A204.1 (cell line): Measurements from ENCODE around the gene HSPA4L.

Experiments
- FAIRE-seq: peaks from 2 replicates; lab custom pipeline; 2012; peaks lifted over from hg19 to GRCh38; lab: Jason Lieb, UNC

The HSPA4L gene

DNA sequence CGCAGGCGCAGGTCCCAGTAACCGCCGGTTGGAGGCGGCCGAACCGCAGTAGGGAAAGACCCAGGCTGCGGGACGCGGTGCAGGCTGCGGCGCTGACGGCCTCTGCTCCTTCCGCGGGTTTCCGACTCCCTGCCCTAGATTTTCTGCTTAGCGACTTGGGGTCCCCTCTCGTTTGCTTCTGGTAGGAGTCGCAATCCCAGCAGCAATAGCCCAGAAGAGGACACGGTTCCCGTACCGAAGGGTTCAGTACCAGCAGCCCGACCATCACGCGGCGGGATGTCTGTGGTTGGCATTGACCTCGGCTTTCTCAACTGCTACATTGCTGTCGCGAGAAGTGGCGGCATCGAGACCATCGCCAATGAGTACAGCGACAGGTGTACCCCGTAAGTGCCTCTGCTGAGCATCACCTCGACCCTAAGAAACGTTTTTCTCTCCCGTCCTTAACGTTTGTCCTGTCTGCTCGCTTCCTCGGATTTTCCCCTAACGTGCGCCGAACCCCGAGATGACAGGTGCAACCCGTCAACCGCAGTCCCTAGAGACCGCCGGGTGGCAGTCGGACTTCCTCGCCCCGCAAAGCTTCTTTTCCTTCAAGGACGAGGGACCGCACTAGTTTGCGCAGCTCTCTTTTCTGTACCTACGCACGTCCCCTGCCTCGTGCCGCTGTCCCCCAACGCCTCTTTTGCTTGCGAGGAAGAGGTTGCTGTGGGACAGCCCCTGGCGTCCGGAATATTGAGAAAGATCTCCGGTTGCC lies at the start of gene HSPA4L:
HSPA4L (plus strand) TSS at position 48 of the 751 bp plus-strand sequence; CDS start at position 277, 229 bp downstream.
- FAIRE-seq = no peak

DNA sequence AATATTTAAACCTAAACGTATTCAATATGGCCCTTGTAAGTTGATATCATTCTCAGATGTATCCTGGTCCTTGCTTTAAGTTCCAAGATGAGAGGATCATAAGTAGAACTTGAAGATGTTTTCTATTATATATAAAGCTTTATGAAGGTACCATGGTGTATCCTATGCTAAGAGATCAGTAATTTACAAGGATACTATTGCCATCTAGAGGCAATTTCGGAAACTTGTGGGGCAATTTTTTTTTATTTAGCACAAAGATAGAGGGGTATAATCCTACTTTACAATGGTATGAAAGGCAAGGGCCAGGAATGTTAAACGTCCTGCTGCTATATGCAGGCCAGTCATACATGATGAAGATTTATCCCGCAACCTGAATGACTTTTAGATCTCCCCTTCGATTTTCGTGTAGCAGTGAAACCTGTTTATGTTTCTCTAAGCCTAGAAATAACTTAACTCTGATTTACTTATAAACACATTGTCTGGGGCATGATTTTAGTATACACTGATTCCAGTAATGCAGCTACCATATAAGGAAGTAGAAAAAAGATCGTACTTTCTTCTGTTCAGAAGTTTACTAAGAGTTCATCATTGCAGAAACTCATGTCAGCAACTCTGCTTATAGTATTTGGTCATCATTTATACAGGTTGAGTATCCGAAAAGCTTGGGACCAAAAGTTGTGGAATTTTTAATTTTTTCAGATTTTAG lies 49.3 kb upstream of the HSPA4L start:
- peak; percentile 95 for FAIRE-seq

DNA sequence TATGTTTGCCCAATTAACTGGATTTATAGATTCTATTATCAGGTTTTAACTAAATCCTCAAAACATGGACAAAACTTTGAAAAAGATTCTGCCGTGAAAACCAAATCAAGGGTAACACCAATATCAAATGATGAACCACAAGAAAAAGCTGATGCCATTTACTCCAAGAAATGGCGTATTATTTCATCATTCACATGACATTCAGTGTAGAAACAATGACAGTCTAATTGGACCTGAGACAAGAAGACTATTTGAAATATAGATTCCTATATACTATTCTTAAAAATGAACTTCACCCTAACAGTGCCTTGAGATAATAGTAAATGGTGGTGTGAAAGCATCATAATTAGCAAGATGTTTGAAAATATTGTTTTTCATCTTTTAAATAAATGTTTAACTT lies 47.1 kb upstream of the HSPA4L start:
- FAIRE-seq = no peak

DNA sequence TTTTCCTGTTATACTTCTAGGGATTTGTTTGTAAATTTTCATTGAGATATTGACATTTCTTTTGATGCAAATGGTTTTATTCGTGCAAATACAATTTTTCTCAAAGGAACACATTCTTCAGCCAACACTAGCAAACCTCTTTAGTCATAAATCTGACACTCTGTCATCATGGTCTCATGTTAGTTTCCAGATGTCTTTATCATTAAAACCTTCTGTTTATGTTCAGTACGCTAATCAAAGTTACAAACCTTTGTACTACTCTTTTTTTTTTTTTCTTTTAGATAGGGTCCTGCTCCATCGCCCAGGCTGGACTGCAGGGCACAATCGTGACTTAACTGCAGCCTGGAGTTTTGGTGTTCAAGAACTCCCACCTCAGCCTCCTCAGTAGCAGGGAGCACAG lies 44.8 kb upstream of the HSPA4L start:
- FAIRE-seq = no peak

DNA sequence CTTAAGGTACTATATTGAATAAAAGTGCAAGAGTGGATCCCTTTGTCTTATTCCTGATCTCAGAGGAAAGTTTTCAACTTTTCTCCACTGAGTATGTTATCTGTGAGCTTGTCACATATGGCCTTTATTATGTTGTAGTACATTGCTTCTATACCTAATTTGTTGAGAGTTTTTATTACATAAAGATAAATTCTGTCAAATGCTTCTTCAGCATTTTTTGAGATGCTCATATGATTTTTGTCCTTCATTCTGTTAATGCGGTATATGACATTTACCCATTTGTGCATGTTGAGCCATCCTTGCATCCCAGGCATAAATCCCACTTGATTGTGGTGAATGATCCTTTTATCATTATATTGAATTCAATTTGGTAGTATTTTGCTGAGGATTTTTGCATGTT lies 40.9 kb upstream of the HSPA4L start:
- no peak for FAIRE-seq

DNA sequence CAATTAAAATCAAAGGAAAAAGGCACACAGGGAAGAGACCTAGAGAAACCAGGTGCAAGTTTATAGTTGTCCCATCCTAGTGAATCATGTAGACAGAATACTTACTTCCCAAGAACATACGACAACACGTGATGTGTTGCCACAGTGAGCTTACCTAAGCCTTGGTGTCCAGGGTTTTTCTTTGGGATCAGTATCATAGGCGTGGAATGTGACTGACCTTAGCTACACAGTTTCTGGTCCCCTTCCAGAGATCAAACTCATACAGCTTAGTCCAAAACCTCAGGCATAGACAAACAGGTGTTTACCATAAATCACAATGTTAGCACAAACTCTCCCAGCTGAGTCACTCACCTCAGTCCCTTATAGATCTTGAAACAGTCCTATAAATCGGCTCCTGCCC lies 34.2 kb upstream of the HSPA4L start:
- FAIRE-seq = no peak

DNA sequence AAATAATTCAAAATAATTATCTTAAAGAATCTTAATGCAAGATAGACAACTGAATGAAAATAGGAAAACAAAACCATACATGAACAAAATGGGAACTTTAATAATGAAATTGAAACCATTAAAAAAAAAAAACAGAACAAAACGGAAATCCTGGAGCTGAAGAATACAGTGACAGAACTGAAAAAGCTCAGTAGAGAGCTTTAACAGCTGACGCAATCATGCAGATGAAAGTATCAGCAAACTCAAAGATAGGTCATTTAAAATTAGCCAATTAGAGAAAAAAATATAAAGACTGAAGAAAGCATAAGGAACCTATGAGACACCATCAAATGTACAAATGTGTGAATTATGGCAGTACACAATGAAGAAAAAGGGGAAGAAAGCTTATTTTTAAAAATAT lies 33.2 kb upstream of the HSPA4L start:
- FAIRE-seq = no peak

DNA sequence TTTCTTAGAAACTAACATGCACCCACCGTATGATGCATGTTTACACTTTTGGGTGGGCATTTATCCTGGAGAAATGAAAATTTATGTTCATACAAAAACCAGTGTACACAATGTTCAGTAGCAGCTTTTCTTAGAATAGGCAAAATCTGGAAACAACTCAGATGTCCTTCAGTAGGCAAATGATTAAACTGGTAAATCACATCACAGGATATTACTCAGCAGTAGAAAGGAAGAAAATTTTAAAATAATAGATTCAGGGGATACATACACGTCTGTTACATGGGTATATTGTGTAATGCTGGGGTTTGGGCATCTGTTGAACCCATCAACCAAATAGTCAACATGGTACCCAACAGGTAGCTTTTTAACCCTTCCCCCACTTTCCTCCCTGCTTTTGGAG lies 25.2 kb upstream of the HSPA4L start:
- FAIRE-seq = no peak

DNA sequence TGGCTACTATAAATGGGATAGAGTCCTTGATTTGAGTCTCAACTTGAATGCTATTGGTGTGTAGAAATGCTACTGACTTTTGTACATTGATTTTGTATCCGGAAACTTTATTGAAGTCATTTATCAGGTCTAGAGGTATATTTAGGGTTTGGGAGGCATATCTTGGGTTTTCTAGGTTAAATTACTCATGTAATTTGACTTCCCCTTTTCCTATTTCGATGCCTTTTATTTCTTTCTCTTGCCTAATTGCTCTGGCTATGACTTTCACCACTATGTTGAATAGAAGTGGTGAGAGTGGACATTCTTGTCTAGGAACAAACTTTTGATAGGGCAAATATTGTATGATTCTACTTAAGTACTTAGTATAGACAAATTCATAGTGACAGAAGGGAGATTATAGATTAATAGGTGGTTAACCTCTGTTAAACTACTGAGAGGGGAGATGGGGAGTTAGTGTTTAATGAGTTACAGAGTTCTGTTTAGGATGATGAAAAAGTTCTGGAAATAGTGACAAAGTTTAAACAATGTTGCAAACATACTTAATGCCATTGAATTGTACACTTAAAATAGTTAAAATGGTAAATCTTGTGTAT lies 22.8 kb upstream of the HSPA4L start:
- no peak for FAIRE-seq

DNA sequence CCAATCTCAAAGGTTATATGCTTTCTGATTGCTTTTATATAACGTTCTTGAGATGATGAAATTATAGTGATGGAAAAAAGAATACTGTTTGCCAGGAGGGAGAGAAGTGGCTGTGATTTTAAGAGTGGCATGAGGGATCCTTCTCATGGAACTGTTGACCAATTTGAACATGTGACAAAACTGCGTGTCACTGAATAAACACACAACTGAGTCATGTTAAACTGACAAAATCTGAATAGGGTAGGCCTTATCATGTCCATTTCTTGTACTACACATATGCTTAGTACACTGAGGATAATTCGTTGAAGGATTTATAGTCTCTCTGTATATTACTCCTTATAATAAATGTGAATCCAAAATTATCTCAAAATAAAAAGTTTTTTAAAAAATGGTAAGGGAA lies 22.2 kb upstream of the HSPA4L start:
- no peak for FAIRE-seq

DNA sequence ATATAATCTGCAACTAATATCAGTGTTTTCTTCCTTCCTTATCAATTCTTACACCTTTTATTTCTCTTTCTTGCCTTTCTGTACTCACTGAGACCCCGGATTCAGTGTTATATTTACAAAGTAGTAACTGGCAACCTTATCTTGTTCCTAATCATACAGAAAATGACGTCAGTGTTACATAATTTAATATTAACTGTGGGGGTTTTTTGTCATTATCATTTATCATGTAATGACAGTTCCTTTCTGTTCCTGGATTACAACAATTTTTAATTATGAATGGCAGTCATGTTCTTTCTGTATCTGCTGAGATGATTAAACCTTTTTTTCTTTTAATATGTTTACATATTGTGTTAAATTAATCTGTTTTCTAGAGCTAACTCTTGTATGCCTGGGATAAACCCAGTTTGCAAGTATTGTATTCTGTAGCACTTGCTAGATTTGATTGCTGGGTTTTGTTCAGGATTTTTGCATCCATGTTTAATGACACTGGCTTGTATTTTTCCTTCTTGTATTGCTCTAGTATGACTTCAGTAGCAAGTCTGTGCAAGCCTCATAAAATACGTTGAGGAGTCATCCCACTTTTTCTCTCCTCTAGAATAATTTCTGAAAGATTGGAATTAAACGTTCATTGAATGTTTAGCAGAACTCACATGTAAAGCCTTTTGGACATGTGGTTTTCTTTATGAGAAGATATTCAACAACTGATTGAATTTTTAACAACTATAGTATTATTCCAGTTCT lies 10.4 kb upstream of the HSPA4L start:
- FAIRE-seq = no peak

DNA sequence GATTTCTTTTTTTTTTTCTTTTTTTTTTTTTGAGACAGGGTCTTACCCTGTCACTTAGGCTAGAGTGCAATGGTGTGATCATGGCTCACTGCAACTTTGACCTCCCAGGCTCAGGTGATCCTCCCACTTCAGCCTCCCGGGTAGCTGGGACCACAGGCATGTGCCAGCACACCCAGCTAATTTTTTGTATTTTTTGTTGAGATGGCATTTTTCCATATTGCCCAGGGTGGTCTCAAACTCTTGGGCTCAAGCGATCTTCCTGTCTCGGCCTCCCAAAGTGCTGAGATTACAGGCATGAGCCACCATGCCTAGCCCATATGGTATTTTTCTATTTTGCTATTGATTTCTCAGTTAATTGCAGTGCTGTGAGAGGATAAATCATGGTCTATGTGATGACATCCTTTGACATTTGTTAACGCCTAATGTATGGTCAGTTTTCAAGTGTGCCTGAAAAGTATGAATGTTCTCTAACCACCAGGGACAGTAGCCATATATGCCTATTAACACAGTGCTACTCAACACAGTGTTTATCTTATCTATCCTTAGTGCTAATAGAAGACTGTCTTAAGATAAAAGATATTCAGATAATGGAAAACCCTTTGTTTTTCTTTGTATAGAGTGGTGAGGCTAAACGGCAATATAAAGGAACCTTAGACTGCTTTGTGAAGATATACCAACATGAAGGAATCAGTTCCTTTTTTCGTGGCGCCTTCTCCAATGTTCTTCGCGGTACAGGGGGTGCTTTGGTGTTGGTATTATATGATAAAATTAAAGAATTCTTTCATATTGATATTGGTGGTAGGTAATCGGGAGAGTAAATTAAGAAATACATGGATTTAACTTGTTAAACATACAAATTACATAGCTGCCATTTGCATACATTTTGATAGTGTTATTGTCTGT lies 9.1 kb upstream of the HSPA4L start:
- FAIRE-seq = no peak

DNA sequence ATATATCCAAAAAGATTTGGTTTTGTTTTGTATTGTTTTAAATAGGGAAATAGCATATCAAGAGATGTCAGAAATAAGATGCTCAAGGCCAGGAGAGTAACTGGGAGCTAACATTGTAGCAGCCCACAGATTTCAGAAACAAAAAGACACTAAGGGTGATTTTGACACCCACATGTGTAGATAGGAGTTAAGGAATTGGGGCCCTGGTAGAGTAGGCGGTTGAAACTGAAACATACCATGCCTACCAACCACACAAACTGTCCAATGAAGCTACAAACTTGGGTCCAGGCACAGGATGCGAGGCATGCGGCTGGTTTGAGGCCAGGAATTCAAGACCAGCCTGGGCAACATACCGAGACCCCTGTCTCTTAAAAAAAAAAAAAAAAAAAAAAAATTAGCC lies 6.3 kb upstream of the HSPA4L start:
- no peak for FAIRE-seq

DNA sequence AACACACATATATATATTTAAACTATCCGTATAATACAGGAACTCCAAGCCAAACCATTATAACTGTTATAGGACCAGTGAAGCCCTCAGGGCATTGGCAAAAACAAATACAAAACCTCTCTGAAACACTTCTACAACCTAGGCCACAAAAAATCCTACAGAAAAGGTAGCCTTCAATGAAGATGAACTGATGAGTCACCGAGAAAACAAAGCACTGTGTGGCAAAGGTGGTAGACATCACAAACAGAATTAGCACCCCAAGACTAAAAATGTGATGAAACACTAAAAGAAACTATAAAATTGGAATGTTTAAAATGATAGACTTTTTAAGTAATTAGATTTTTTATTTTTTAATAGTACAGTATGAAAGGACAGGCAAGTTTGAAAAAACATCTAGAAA lies 5.5 kb upstream of the HSPA4L start:
- no peak for FAIRE-seq

DNA sequence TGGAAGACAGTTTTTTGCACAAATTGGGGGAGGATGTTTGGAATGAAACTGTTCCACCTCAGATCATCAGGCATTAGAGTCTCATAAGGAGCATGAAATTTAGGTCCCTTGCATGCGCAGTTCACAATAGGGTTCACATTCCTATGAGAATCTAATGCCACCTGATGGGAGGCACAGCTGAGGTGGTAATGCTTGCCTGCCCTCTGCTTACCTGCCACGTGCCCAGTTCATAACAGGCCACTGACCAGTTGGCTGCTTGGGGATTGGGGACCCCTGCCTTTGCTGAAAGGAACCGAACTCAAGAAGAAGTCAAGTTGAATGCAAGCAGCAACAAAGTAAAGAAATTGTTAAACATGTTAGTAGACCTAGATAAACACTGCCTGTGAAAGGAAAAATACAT lies 4.6 kb upstream of the HSPA4L start:
- no peak for FAIRE-seq

DNA sequence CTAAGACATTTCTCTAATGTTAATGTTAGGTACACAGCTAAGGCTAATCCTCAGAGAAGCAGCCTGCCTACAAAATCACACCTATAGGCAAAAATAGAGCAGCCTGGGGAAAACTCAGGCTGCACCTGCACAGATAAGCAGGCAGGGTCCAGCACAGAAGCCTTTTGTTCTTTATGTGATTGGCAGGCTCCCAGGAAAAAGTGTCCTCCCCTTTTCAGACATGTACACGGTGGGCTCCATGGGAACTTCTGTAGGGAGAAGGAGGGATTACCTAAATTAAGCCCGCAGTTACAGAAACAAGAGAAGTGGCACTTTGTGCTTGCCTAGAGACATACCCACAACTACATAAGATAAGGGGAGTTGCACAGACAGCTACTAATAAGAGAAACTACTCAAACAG lies 4.0 kb upstream of the HSPA4L start:
- FAIRE-seq = no peak

DNA sequence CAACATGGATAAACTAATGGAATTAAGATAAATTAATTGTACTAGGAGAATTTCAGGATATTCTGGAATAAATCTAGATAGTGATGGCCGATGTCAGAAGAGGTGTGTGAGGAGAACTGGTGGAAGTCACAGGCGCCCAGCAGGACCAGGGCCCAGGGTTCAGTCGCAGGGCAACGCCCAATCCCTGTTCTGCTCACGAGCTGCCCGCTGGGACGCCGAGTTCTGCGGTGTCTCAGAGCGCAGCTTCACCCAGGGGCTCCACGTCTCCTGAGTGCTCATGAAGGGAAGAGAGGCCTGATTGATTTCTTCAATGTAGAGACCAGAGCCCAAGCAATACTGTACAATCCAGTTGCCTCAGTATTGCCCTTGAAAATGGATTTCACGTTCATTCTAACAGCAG lies 1.5 kb upstream of the HSPA4L start:
- no peak for FAIRE-seq

DNA sequence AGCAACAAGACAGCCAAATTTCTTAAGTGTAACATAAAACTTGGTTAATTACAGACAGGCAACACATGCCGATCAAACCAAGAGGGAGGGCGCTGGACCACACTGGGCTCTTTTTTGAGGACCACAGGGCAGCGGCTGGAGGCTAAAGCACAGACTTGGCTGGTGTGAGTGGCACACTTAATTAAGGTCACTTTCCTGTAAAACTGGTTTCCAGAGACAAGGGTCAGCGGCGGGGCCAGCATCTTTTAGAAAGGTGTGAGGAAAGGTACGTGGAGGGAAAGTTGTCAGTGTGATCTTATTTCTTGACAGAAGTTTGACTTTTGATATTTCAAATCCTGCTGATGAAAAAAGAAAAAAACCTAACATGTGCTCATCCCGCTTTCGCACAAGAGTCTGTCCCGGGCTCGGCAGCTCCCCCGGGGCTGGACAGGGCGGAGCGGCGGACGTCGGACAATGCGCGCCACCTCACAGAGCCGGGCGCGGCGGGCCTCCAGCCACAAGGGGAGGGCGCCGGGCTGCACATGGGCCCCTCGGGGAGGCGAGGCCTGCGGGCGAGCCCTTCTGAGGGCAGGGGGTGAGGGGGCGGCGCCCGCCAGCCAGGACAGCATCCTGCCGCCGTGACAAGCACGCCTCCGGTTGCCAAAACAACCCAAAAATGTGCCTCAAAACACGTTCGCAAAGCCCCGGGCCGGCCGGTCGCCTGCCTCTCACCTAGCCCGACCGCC lies 660 bp upstream of the HSPA4L start:
- FAIRE-seq = no peak

DNA sequence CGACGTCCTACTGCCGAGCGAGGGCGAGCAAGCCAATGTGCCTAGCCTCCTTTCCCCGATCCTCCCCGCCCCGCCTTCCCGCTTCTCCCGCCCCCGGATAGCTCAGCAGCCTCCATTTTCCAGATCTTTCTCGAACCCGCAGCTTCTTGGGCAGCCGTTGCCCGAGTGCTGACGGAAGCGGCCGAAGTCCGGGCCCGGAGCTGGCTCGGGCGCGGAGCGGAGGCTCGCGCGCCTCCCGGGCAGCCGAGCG lies 172 bp upstream of the HSPA4L start:
- no peak for FAIRE-seq

DNA sequence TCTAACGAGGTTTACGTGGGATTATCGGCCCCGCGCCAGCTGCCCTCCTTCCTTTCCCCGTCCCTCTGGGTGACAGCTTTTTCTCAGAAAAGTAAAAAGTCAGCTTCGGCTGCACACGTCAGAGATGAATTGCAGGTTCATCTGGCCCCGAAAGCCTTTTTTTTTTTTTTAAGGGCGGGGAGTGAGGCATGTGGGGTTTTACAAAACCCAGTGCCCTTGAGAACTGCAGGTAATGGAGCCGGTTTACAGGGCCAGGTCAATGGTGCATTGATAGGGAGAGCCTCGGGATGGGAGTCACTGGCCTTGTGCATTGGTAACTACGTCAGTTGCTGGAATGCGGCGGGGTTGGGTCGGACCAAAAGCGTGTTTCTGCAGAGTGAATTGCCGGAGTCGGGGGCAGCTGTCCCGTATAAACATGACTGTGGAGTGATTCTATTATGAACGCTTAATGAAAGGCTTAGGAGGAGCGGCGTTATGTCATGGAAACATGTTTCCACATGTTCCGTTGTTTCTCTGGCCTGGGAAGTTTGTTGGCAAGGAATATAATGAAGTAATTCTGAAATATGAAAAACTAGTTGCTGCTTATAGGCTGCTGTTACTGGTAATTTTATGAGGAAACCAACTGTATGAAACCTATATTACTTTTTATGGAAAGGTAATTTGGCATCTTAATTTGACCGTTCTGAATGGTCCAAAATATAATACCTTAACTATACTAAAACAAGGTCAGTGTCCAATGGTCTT lies 1.1 kb downstream of the HSPA4L start:
- FAIRE-seq = no peak
